H1 (cell line): ENCODE measurements around the gene CDYL2.

Source experiments
- ASH2L ChIP-seq: fragments of 200-600, 300-600 bp; sonication (generic); IDR thresholded peaks from one replicate; pipeline ENCODE4 v1.7.1; 2017; ENCODE audit warnings: low read length
- CTCF ChIP-seq, 3 experiments: IDR thresholded peaks; 1 replicate in 2 of 3; 2 replicates in 1 of 3; pipeline versions ENCODE4 v1.5.1 to v1.6.1; 2011; ENCODE audit warnings: low read length in 3 of 3, mild to moderate bottlenecking in 3 of 3, inconsistent platforms in 2 of 3, low read depth in 1 of 3, moderate library complexity in 1 of 3; ENCODE audit not compliant: insufficient read depth in 1 of 3; ENCODE audit errors: control extremely low read depth in 1 of 3
- PHF8 ChIP-seq: fragments of 200-600 bp; sonication (generic); conservative IDR thresholded peaks from 2 replicates; pipeline ENCODE4 v1.7.1; 2012; ENCODE audit warnings: low read depth, mild to moderate bottlenecking, inconsistent platforms, low read length, moderate library complexity
- POLR2A ChIP-seq, 2 experiments: IDR thresholded peaks; 1 replicate in 1 of 2; 2 replicates in 1 of 2; pipeline ENCODE4 v1.6.1; 2011; ENCODE audit warnings: low read depth in 2 of 2, low read length in 2 of 2, mild to moderate bottlenecking in 2 of 2; ENCODE audit errors: control extremely low read depth in 1 of 2
- RFX5 ChIP-seq: IDR thresholded peaks from 2 replicates; pipeline ENCODE4 v1.6.1; 2011; ENCODE audit warnings: low read depth, low read length, improper control_type of control experiment, borderline replicate concordance
- SUZ12 ChIP-seq: fragments of 200-600 bp; sonication (generic); IDR thresholded peaks from 2 replicates; pipeline ENCODE4 v1.6.1; 2012; ENCODE audit warnings: mild to moderate bottlenecking, inconsistent platforms, low read length, moderate library complexity, mixed read lengths
- TF ChIP-seq, protein P1 (sequence below): IDR thresholded peaks from 2 replicates; pipeline ENCODE4 v1.6.1; 2011; ENCODE audit warnings: low read length, improper control_type of control experiment

DNA sequence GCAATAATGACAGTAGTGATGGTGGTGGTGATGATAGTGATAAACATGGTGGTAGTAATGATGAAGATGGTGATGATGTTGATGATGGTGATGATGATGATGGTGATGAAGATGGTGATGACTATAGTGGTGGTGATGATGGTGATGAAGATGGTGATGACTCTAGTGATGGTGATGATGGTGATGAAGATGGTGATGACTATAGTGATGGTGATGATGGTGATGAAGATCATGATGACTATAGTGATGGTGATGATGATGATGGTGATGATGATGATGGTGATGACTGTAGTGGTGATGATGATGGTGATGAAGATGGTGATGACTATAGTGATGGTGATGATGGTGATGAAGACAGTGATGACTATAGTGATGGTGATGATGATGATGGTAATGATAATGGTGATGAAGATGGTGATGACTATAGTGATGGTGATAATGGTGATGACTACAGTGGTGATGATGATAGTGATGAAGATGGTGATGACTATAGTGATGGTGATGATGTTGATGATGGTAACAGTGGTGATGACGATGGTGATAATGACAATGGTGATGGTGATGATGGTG is 228.0 kb downstream of the CDYL2 start:
- TF ChIP-seq CTCF (IDR thresholded peaks at IDR 0.05; ENCODE audit: control extremely low read depth in 1 of 3, insufficient read depth in 1 of 3, low read depth in 1 of 3, low read length in 3 of 3) (no peak), PHF8 (no peak), RFX5 (no peak), POLR2A (IDR thresholded peaks at IDR 0.05; ENCODE audit: control extremely low read depth in 1 of 2, low read depth in 2 of 2, low read length in 2 of 2) (no peak), SUZ12 (no peak), ASH2L (no peak)
- TF ChIP-seq, protein P1, sequence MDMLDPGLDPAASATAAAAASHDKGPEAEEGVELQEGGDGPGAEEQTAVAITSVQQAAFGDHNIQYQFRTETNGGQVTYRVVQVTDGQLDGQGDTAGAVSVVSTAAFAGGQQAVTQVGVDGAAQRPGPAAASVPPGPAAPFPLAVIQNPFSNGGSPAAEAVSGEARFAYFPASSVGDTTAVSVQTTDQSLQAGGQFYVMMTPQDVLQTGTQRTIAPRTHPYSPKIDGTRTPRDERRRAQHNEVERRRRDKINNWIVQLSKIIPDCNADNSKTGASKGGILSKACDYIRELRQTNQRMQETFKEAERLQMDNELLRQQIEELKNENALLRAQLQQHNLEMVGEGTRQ = no peak
